ENCODE data around the gene HOXA4.

DNA sequence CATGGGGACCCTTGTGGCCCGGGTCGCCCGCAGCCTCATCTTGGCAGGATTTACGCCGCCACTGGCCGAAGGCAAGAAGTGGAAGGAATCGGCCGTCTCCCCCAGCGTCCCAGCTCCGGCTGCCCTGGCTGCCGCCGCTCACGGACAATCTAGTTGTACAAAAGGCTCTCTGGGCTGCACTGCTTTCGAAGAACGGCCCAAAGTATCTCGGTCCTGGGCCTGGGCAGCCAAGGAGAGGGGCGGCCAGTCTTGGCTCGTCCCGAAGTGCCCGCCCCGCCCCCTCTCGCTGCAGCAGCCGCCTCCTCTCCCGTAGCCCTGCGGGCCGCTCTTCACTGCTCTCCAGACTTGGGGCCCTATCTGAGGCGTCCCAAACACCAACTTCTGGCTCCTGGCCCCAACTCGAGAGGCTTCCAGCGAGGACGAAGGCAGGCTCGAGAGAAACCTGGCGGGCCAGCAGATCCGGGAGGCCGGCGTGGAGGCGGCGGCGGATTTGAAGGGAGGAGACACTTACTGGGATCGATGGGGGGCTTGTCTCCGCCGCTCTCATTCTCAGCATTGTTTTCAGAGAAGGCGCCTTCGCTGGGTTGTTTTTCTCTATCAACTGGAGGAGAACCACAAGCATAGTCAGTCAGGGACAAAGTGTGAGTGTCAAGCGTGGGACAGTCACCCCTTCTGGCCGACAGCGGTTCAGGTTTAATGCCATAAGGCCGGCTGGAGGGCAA is 34.0 kb upstream of the HOXA4 start:
- TF ChIP-seq EZH2 (IDR thresholded peaks at IDR 0.05; ENCODE audit: low read length, missing control alignments): no peak
- TF ChIP-seq, protein P1, sequence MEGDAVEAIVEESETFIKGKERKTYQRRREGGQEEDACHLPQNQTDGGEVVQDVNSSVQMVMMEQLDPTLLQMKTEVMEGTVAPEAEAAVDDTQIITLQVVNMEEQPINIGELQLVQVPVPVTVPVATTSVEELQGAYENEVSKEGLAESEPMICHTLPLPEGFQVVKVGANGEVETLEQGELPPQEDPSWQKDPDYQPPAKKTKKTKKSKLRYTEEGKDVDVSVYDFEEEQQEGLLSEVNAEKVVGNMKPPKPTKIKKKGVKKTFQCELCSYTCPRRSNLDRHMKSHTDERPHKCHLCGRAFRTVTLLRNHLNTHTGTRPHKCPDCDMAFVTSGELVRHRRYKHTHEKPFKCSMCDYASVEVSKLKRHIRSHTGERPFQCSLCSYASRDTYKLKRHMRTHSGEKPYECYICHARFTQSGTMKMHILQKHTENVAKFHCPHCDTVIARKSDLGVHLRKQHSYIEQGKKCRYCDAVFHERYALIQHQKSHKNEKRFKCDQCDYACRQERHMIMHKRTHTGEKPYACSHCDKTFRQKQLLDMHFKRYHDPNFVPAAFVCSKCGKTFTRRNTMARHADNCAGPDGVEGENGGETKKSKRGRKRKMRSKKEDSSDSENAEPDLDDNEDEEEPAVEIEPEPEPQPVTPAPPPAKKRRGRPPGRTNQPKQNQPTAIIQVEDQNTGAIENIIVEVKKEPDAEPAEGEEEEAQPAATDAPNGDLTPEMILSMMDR (conservative IDR thresholded peaks at IDR 0.05 in 1 of 2, IDR thresholded peaks at IDR 0.05 in 1 of 2; ENCODE audit: low read depth in 1 of 2, low read length in 2 of 2): no peak

All from fibroblast of lung (primary cell).